Spleen (tissue), 7 donors: ENCODE data around the gene ENTPD3.

Experiments used
- CTCF ChIP-seq, 11 experiments: fragments of 200-600 bp in 7 of 11; fragments of 450-650 bp in 4 of 11; sonication (generic) in 4 of 11; IDR thresholded peaks in 8 of 11; conservative IDR thresholded peaks in 3 of 11; 1 replicate in 7 of 11; 2 replicates in 4 of 11; pipeline versions ENCODE4 v1.4.0 to v1.8.0; 2016 to 2021; ENCODE audit warnings: antibody characterized with exemption in 11 of 11, inconsistent platforms in 4 of 11, mild to moderate bottlenecking in 1 of 11
- POLR2AphosphoS5 ChIP-seq, 3 donors: sonication (generic); formaldehyde crosslinking; IDR thresholded peaks; one replicate each; pipeline ENCODE4 v1.5.1; 2017; ENCODE audit warnings: antibody characterized with exemption in 3 of 3
- donor health status: DM: no; HTN: no; CAD: no; lungs with moderate emphysema.
- donor health status: DM: no; HTN: no; CAD: no.
- donor health status: DM: no; HTN: no; CAD: no.

GRCh38 chr3:40458473-40458872 lies 71.5 kb downstream of the ENTPD3 start:
- no peak for TF ChIP-seq POLR2AphosphoS5 (IDR thresholded peaks at IDR 0.05)
- no peak for TF ChIP-seq CTCF (IDR thresholded peaks at IDR 0.05 in 8 of 11, conservative IDR thresholded peaks at IDR 0.05 in 3 of 11)
